Hepatocyte (in vitro differentiated cells): ENCODE measurements around the gene COQ10B. TPM values are rescaled to one million over a fixed set of nuclear protein-coding genes. Genes with fewer than 3 reads are reported as not detected.

Experiments used
- DNase-seq: peaks from one replicate; pipeline ENCODE4 v3.0.0-alpha.2; 2016; ENCODE audit warnings: low spot score
- H2AFZ ChIP-seq: fragments of 200-600 bp; sonication (generic); 2 replicates; pipeline ENCODE4 v1.6.0; 2016; ENCODE audit warnings: antibody characterized with exemption, mild to moderate bottlenecking
- H3K27ac ChIP-seq: fragments of 200-600 bp; sonication (generic); 2 replicates; pipeline ENCODE4 v1.5.1; 2016; ENCODE audit warnings: mild to moderate bottlenecking
- H3K27me3 ChIP-seq: fragments of 200-600 bp; sonication (generic); 2 replicates; pipeline ENCODE4 v1.6.1; 2016
- H3K36me3 ChIP-seq: fragments of 200-600 bp; sonication (generic); replicated peaks from 2 replicates; pipeline ENCODE4 v1.5.1; 2016; ENCODE audit warnings: low read depth; ENCODE audit not compliant: insufficient read depth
- H3K4me1 ChIP-seq: fragments of 200-600 bp; sonication (generic); 2 replicates; pipeline ENCODE4 v1.5.1; 2016; ENCODE audit warnings: mild to moderate bottlenecking, moderate library complexity; ENCODE audit not compliant: insufficient read depth
- H3K4me2 ChIP-seq: fragments of 200-600 bp; sonication (generic); 2 replicates; pipeline ENCODE4 v1.6.0; 2016
- H3K4me3 ChIP-seq: fragments of 200-600 bp; sonication (generic); 2 replicates; pipeline ENCODE4 v1.5.1; 2016; ENCODE audit warnings: mild to moderate bottlenecking
- H3K79me2 ChIP-seq: fragments of 200-600 bp; sonication (generic); 2 replicates; pipeline ENCODE4 v1.6.0; 2017; ENCODE audit warnings: mild to moderate bottlenecking
- H3K9me2 ChIP-seq: fragments of 200-600 bp; sonication (generic); replicated peaks from 2 replicates; pipeline ENCODE4 v1.6.0; 2017; ENCODE audit warnings: mild to moderate bottlenecking; ENCODE audit not compliant: insufficient read depth
- H3K9me3 ChIP-seq: fragments of 200-600 bp; sonication (generic); 2 replicates; pipeline ENCODE4 v1.5.1; 2016; ENCODE audit warnings: low read depth, mild to moderate bottlenecking
- H4K20me1 ChIP-seq: fragments of 200-600 bp; sonication (generic); 2 replicates; pipeline ENCODE4 v1.6.0; 2016; ENCODE audit warnings: mild to moderate bottlenecking; ENCODE audit not compliant: insufficient read depth, poor library complexity, severe bottlenecking
- CTCF ChIP-seq: fragments of 200-600 bp; sonication (generic); IDR thresholded peaks from 2 replicates; pipeline ENCODE4 v1.5.1; 2016; ENCODE audit warnings: antibody characterized with exemption, mild to moderate bottlenecking; ENCODE audit not compliant: poor library complexity
- EZH2 ChIP-seq: fragments of 200-600 bp; sonication (generic); IDR thresholded peaks from 2 replicates; pipeline ENCODE4 v1.6.1; 2016; ENCODE audit warnings: antibody characterized with exemption, mild to moderate bottlenecking, borderline replicate concordance
- EZH2phosphoT487 ChIP-seq: fragments of 200-600 bp; sonication (generic); IDR thresholded peaks from one replicate; pipeline ENCODE4 v1.6.1; 2018; ENCODE audit warnings: antibody characterized with exemption, mild to moderate bottlenecking, low read depth, moderate library complexity; ENCODE audit not compliant: unreplicated experiment, severe bottlenecking
- WGBS: methylation state at CpG from one replicate; pipeline ENCODE4 v1.1.6; 2016; ENCODE audit warnings: low lambda C conversion rate; ENCODE audit errors: missing lambda C conversion rate; 5-methylcytosine and 5-hydroxymethylcytosine counted together
- polyA plus RNA-seq: library from polyadenylated mRNA; unstranded; fragments of >200 nt; fragmentation: Nextera tagmentation; extraction: Ambion mirVana; gene quantifications from 2 replicates; pipeline ENCODE4 v1.2.1, GENCODE V29; 2016
- total RNA-seq: library from RNA; depleted of rRNA; stranded (reverse); fragments of >200 nt; gene quantifications from 2 replicates; pipeline ENCODE4 v1.2.3, GENCODE V29; 2014

COQ10B gene
- total RNA-seq = 40.2 and 44.4 TPM in 2 replicates
- 40.7 and 46.1 TPM in 2 replicates for polyA plus RNA-seq

DNA sequence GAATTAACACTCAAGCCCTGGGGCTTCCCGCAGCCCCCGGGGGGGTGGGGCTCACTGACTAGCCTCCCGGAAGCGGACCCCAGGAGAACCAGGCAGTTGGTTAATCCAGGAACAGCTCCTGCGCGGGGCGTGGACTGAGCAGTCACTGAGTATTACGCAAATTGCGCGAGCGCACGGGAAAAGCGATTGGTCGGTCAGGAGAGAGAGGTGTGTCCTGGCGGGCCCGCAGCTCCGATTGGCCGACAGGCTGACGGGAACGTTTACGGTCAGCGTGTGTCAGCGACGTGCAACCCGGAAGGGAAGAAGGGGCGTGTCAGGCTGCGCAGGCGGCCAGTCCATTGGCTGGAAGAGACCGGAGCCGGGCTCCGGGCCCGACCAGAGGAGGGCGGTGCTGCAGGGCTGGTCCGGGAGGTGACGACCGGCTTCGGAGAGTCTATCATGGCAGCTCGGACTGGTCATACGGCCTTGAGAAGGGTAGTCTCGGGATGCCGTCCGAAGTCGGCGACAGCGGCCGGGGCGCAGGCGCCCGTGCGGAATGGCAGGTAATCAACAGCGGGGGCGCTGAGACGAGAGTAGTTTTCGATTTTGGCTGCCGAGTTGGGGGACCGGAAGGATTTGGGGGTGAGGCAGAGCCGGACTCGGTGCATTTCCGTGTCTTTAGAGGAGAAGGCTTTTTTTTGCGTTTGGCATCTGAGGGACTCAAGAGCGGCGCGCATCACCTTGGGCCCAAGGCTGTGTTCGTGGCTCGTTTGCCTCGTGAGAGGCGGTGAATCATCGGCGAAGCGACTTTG lies at the start of gene COQ10B:
Gene COQ10B (plus strand): TSS at position 430 of the 791 bp plus-strand sequence. CDS start 9 bp downstream, at position 439.
- no peaks in the 10 kb centered on the region for H3K9me3 ChIP-seq
- 2% methylated on average over 69 of the region's 70 CpGs for WGBS

DNA sequence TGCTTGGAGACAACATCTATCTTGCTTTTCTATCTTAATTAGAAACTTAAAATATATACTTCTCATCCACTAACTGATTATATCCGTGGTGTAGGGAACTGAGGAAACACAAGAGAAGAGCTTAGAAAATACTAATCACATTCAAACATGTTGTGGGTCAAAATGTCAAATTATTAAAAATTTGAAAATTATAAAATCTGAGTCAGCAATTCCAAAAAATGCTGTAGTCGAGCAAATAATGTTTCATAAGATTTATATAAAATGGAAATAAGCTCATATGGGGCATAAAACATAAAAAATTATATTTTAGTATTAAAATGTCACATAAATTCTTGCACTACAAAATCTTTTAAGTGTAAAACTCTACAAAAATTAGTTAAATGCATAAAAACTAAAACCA lies 47.8 kb upstream of the COQ10B start:
- H3K4me2 ChIP-seq = no peak overlapping the region
- peaks cover 28% of the 10 kb centered on the region for H3K79me2 ChIP-seq
- no peaks in the 10 kb centered on the region for H3K27me3 ChIP-seq
- H3K27ac ChIP-seq = no peak overlapping the region
- H3K36me3 ChIP-seq = peaks cover 5% of the 10 kb centered on the region
- H3K4me3 ChIP-seq = no peak overlapping the region
- no peaks in the 10 kb centered on the region for H3K4me1 ChIP-seq
- TF ChIP-seq EZH2 (no peak), EZH2phosphoT487 (no peak), CTCF (no peak)
- no peak for DNase-seq
- WGBS = 95% methylated on average over 2 of the region's 2 CpGs
- H4K20me1 ChIP-seq = peaks cover 5% of the 10 kb centered on the region
- H3K9me2 ChIP-seq = no peaks in the 10 kb centered on the region
- no peak overlapping the region for H2AFZ ChIP-seq
- H3K9me3 ChIP-seq = no peaks in the 10 kb centered on the region

More for the DNA sequence above, at the start of gene COQ10B:
- DNase-seq = peak; percentile 100
- TF ChIP-seq CTCF = peak; percentile 34
- TF ChIP-seq EZH2 = no peak
- no peaks in the 10 kb centered on the region for H3K27me3 ChIP-seq
- peak within 1 kb of the TSS; percentile 85 for H3K4me2 ChIP-seq
- no peaks in the 10 kb centered on the region for H3K4me1 ChIP-seq
- H3K9me2 ChIP-seq = no peaks in the 10 kb centered on the region
- H3K27ac ChIP-seq = peak within 1 kb of the TSS; percentile 98
- peaks cover 22% of the 10 kb centered on the region for H4K20me1 ChIP-seq
- peaks cover 44% of the 10 kb centered on the region for H3K79me2 ChIP-seq
- peak within 1 kb of the TSS; percentile 35 for H3K4me3 ChIP-seq
- no peaks in the 10 kb centered on the region for H3K36me3 ChIP-seq
- H2AFZ ChIP-seq = peak within 1 kb of the TSS; percentile 23

- Histone ChIP-seq H2AFZ (no peak overlapping the region), H3K4me3 (no peak overlapping the region), H3K27ac (no peak overlapping the region), H3K4me2 (no peak overlapping the region), H3K9me3 (no peaks in the 10 kb centered on the region), H3K4me1 (no peaks in the 10 kb centered on the region), H3K79me2 (peaks cover 74% of the 10 kb centered on the region), H3K9me2 (no peaks in the 10 kb centered on the region), H4K20me1 (peaks cover 4% of the 10 kb centered on the region), H3K36me3 (peaks cover 3% of the 10 kb centered on the region), H3K27me3 (no peaks in the 10 kb centered on the region)
- DNase-seq = no peak
- WGBS = 87% methylated on average over 5 of the region's 5 CpGs
- TF ChIP-seq CTCF = no peak
- TF ChIP-seq EZH2phosphoT487 = no peak
- TF ChIP-seq EZH2 = no peak
Observed at GRCh38 chr2:197414039-197414438, 39.3 kb upstream of the COQ10B start.
